HepG2 (cell line): ENCODE data around the gene SP140L.

Source experiments
- GABPA ChIP-seq, 2 experiments: IDR thresholded peaks; 2 replicates each; pipeline ENCODE4 v1.6.1; 2011 to 2016; ENCODE audit warnings: low read depth in 2 of 2, low read length in 1 of 2, missing biosample characterization in 1 of 2, missing genetic modification characterization in 1 of 2
- GTF3A ChIP-seq: sonication (generic); formaldehyde crosslinking; conservative IDR thresholded peaks from 2 replicates; pipeline ENCODE4 v1.4.0; 2020; ENCODE audit warnings: mild to moderate bottlenecking, missing genetic modification reagents
- MYC ChIP-seq: sonication (generic); formaldehyde crosslinking; IDR thresholded peaks from 2 replicates; pipeline ENCODE4 v1.9.0; 2021; ENCODE audit warnings: missing genetic modification reagents, borderline replicate concordance
- NR2F2 ChIP-seq: IDR thresholded peaks from 2 replicates; pipeline ENCODE4 v1.6.1; 2012; ENCODE audit warnings: low read depth, inconsistent platforms, borderline replicate concordance
- TF ChIP-seq, protein P1 (sequence below), 2 experiments: sonication (generic) in 1 of 2; formaldehyde crosslinking in 1 of 2; IDR thresholded peaks; 2 replicates each; pipeline versions ENCODE4 v1.4.0 to v1.6.1; 2018 to 2020; ENCODE audit warnings: missing genetic modification reagents in 2 of 2, borderline replicate concordance in 1 of 2, low read depth in 1 of 2, mild to moderate bottlenecking in 1 of 2, missing biosample characterization in 1 of 2

DNA sequence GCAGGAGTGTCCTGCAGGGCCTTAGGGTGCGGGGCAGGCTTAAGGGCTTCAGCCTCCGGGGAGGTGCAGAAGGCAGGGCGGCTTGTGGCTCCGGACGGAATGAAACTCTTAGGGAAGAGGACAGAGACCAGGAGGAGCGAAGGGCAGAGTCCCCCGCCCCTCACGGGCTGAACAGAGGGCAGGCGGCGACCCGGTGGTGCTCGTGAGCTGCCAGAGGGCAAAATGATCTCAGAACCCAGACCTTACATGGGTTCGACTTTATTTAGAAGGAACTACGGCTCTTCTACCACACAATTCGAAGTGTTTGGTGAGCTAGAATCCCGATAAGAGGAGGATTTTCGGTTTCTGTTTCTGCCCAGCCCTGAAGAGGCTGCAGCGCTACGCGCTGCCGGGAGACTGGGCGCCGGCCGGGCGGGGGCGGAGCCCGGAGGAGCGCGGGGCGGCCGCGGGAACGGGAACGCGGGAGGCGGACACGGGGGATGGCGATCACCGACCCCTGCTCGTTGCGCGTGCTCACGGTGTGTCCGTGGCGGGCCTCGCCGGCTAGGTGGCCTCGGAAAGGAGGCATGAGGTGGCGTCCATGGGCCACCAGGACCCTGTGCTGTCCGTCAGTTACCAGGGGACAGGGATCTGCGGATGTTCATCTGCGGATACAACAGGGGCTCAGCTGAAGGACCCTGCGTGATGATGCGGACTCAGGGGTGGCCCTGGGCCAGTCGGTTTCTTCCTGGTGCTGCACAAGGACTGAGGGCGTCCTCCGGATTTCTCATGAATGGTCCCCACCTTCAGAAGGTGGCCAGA, 84.8 kb downstream of the SP140L start:
- TF ChIP-seq, protein P1, sequence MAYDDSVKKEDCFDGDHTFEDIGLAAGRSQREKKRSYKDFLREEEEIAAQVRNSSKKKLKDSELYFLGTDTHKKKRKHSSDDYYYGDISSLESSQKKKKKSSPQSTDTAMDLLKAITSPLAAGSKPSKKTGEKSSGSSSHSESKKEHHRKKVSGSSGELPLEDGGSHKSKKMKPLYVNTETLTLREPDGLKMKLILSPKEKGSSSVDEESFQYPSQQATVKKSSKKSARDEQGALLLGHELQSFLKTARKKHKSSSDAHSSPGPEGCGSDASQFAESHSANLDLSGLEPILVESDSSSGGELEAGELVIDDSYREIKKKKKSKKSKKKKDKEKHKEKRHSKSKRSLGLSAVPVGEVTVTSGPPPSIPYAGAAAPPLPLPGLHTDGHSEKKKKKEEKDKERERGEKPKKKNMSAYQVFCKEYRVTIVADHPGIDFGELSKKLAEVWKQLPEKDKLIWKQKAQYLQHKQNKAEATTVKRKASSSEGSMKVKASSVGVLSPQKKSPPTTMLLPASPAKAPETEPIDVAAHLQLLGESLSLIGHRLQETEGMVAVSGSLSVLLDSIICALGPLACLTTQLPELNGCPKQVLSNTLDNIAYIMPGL (CRISPR knock-in tag; IDR thresholded peaks at IDR 0.05; ENCODE audit: borderline replicate concordance in 1 of 2, low read depth in 1 of 2) = peak in 1 of 2 experiments; percentile 71; a peak in 3 of 4 replicates
- TF ChIP-seq GTF3A (no peak), NR2F2 (no peak), MYC (peak; percentile 77; the same call in 1 of the 2 replicates), GABPA (IDR thresholded peaks at IDR 0.05; ENCODE audit: low read depth, low read length) (no peak), GABPA (CRISPR knock-in tag; IDR thresholded peaks at IDR 0.05; ENCODE audit: low read depth) (no peak)
